ENCODE data around the gene CDK12.
"Not testable (repeated sequence)": the region's sequence is repeated elsewhere in the genome, so short reads cannot be mapped to it uniquely, and the experiment has no call there.

CDK12 gene

DNA sequence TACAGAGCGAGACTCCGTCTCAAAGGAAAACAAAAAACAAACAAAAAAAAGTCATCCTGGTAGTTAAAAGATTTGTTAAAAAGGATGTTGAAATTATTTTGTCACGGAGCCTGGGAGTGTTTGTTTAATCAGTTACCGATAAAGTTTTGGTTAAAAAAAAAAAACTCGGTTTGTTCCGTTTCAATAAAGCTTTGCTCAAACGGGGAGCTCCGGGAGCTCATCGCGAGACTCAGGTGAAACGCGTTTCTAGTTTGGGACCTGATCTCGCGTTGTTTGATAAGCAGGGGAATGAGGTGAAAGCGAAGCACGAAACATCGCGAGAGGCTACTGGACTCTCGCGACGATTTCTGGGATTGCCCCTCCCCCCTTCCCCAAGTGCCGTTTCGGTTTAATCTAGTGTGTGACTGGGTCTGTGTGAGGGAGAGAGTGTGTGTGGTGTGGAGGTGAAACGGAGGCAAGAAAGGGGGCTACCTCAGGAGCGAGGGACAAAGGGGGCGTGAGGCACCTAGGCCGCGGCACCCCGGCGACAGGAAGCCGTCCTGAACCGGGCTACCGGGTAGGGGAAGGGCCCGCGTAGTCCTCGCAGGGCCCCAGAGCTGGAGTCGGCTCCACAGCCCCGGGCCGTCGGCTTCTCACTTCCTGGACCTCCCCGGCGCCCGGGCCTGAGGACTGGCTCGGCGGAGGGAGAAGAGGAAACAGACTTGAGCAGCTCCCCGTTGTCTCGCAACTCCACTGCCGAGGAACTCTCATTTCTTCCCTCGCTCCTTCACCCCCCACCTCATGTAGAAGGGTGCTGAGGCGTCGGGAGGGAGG lies at the start of gene CDK12:
TSS of gene CDK12 (plus strand) at position 374 of the 813 bp plus-strand sequence. CDS start 586 bp downstream, outside the sequence.
- DNase-seq = peak; percentile 98

DNA sequence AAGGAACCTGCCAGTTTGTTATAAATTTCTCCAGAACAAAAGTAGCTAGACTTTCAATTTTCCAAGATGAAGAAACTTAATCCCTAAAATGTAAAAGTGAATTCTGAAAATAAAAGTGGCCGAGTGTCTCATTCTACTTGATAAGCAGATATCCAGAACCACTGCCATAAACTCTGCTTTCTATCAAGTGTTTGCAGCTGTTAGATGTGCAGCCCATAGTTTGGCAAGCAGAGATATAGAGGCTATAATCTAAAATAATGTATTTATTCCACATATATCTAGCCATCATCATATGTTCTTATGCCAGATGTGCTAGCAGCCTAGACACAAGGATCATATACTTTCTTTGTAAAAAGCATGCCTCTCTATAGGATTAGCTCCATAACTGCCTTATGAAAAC lies 45.1 kb upstream of the CDK12 start:
- no peak for DNase-seq

DNA sequence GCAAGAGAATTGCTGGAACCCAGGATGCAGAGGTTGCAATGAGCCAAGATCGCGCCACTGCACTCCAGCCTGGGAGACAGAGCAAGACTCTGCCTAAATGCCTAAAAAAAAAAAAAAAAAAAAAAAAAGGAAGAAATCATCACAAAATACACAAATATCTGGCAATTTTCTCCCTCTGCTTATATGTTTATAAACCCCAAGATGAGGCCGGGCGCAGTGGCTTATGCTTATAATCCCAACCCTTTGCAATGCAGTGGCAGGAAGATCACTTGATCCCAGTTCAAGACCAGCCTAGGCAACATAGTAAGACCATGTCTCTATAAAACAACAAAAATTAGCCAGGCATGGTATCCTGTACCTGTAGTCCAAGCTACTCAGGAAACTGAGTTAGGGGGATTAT lies 31.7 kb upstream of the CDK12 start:
- DNase-seq = no peak

DNA sequence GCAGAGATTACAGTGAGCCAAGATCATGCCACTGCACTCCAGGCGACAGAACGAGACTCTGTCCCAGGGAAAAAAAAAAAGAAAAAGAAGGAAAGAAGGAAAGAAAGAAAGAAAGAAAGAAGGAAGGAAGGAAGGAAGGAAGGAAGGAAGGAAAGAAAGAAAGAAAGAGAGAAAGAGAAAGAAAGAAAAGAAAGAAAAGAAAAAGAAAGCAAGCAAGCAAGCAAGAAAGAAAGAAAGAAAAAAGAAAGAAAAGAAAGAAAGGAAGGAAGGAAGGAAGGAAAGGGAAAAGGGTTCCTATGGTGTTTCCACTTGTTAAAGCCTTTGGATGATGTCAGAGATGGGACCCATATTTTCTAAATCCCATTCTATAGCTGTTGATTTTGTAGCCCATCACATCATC lies 21.4 kb upstream of the CDK12 start:
- not testable (repeated sequence) for DNase-seq

DNA sequence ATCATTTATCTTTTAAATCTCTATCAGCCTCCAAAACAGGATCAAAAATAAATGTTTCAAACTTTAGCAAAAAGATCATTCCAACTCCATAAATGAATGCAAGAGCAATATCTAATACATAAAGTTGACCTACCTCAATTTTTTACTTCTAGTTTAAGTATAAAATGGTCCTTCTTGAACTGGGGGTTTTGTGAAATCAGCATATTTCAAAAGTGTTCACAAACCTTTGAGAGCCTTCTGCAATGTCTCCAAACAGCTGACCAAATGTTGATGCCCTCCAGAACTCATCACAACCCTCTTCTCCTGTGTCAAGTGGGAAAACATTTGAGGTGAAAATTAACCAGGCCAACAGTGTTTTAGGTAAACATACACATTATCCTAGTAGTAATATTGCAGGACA lies 18.0 kb upstream of the CDK12 start:
- no peak for DNase-seq

DNA sequence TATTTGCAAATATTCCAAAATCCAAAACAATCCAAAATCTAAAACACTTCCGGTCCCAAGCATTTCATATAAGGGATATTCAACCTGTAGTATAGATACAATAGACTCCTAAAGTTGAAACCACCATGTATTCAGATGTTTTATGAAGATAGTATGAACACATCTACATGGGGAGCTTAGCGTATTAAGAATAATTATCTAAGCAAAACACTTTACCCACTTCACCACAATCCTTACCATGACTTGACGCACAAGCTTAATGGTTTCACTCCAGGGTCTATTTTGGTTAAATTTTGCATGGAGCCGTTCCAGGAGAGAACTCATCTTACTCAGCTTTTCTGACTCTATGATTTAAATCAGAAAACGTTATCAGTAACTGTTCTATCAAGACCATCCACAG lies 13.7 kb upstream of the CDK12 start:
- DNase-seq = no peak

DNA sequence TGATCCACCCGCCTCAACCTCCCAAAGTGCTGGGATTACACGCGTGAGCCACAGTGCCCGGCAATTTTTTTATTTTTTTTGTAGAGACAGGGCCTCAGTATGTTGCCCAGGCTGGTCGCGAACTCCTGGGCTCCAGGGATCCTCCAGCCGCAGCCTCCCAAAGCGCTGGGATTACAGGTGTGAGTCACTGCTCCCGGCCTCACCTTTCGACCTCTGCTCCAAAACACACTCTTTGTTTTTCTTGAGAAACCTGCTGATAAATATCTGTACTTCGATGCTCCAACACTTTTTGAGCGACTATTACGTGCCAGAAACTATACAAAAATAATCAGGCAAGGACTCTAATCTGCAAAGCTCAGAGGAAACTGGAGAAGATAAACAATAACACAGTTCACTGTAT lies 11.2 kb upstream of the CDK12 start:
- no peak for DNase-seq

DNA sequence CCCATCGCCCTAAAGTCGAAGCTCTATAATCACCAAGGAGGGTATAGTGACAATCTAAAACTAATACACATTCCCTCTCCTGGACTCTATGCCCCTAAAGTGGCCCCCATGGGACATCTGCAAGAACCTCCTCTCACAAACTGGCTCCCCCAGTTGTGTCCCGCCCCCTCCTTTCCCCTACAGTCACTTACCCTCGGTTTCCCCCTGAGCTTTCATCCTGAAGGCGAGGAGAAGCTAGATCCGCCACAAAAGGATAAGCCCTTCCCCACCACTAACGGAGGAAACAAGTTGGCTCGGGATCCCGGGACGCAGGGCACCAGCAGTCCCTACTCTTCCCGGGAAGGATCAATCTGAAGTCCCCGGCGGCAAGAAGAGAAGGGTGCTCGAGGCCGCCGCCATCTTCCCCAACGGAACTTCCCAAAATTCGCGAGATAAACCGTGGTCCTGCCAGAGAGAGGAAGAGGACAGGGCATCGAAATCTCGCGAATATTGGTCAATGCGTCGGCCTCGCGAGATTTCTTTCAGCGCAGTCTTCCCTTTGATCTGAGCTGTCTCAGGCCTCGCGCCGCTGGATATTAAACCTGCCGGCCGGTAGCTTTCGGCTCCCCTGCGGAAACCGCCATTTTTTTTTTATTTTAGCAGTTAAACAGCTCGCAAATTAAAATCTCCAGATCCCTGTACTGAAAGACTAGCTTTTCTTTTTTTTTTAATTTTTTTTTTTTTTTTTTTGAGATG lies 10.3 kb upstream of the CDK12 start, which contains the start of gene MED1:
TSS of gene MED1 (minus strand) at position 417 of the 735 bp plus-strand sequence. CDS start at position 216, 201 bp downstream.
- peak; percentile 96 for DNase-seq

DNA sequence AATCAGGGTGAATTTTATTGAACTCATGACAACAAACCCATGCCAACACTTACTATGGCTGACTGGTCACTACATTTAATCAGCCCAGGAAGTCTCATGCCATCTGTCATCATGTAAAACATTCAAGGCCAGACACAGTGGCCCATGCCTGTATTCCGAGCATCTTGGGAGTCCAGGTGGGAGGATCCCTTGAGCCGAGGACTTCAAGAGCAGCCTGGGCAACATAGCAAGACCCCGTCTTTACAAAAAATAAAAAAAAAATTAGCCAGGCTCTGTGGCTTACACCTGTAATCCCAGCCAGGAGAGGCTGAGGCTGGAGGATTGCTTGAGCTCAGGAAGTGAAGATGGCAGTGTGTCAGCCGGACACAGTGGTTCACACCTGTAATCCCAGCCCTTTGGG lies 5.4 kb upstream of the CDK12 start:
- no peak for DNase-seq

DNA sequence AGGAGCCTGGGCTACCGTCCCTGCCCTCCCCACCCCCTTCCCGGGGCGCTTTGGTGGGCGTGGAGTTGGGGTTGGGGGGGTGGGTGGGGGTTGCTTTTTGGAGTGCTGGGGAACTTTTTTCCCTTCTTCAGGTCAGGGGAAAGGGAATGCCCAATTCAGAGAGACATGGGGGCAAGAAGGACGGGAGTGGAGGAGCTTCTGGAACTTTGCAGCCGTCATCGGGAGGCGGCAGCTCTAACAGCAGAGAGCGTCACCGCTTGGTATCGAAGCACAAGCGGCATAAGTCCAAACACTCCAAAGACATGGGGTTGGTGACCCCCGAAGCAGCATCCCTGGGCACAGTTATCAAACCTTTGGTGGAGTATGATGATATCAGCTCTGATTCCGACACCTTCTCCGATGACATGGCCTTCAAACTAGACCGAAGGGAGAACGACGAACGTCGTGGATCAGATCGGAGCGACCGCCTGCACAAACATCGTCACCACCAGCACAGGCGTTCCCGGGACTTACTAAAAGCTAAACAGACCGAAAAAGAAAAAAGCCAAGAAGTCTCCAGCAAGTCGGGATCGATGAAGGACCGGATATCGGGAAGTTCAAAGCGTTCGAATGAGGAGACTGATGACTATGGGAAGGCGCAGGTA lies 762 bp downstream of the CDK12 start:
- DNase-seq = no peak

DNA sequence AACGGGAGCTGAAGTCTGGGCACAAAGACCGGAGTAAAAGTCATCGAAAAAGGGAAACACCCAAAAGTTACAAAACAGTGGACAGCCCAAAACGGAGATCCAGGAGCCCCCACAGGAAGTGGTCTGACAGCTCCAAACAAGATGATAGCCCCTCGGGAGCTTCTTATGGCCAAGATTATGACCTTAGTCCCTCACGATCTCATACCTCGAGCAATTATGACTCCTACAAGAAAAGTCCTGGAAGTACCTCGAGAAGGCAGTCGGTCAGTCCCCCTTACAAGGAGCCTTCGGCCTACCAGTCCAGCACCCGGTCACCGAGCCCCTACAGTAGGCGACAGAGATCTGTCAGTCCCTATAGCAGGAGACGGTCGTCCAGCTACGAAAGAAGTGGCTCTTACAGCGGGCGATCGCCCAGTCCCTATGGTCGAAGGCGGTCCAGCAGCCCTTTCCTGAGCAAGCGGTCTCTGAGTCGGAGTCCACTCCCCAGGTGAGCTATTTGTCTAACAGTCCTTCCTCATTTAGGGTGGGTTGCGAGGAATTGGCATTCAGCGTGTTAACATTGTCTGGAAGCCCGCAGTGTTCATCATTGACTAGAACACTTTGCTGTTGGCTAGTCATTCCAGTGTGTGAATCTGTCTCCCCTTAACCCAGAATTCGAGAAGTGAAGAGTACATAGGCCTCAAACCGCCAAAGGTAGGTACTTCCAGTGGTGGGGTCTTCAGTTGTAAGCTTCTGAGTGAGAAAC lies 1.5 kb downstream of the CDK12 start:
- no peak for DNase-seq

DNA sequence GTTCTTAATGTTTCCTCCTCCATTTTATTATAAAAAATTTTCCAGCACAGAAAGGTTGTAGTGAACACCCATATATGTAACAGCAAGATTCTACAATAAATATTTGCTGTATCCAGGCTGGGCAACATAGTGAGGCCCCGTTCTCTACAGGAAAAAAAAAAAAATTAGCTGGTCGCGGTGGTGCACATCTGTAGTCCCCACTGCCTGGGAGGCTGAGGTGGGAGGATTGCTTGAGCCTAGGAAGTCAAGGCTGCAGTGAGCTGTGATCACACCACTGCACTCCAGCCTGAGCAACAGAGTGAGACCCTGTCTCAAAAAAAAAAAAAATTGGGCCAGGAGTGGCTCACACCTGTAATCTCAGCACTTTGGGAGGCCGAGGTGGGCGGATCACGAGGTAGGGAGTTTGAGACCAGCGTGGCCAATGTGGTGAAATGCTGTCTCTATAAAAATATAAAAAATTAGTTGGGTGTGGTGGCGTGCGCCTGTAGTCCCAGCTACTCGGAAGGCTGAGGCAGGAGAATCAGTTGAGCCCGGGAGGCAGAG lies 3.4 kb downstream of the CDK12 start:
- not testable (repeated sequence) for DNase-seq

DNA sequence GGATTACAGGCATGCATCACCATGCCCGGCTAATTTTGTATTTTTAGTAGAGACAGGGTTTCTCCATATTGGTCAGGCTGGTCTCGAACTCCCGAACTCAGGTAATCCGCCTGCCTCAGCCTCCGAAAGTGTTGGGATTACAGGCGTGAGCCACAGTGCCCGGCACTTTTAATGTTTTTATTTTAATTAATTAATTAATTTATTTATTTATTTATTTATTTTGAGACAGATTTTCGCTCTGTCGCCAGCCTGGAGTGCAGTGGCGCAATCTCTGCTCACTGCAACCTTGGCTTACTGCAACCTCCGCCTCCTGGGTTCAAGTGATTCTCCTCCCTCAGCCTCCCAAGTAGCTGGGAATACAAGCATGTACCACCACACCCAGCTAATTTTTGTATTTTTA lies 7.3 kb downstream of the CDK12 start:
- not testable (repeated sequence) for DNase-seq

DNA sequence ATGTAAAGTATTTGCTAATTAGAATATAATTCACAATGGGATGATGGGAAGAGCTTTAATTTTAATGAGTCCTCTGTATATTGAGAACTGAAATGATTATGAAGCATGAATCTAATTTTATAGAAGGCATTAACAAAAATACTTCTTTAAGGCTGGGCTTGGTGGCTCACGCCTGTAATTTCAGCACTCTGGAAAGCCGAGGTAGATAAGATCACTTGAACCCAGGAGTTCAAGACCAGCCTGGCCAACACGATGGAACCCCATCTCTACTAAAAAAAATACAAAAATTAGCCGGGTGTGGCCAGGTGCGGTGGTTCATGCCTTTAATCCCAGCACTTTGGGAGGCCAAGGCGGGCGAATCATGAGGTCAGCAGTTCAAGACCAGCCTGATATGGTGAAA lies 12.0 kb downstream of the CDK12 start:
- no peak for DNase-seq

DNA sequence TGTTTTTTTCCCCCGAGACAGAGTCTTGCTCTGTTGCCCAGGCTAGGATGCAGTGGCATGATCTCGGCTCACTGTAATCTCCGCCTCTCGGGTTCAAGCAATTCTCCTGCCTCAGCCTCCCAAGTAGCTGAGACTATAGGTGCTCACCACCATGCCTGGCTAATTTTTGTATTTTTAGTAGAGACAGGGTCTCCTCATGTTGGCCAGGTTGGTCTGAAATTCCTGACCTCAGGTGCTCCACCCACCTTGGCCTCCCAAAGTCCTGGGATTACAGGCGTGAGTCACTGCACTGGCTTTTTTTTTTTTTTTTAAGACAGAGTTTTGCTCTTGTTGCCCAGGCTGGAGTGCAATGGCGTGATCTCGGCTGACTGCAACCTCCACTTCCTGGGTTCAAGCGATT lies 18.3 kb downstream of the CDK12 start:
- DNase-seq = not testable (repeated sequence)

DNA sequence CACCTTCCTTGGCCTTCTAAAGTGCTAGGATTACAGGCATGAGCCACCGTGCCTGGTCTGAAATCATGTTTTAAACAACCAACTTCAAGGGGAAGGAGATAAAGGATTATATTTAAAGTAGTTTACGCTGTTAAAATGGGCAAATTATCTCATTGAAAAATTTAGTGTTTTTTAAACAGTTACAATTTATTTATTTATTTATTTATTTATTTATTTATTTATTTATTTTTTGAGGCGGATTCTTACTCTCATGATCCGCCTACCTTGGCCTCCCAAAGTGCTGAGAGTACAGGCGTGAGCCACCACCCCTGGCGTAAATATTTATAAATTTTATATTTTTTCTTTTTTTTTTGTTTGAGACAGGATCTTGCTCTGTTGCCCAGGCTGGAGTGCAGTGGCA lies 22.2 kb downstream of the CDK12 start:
- DNase-seq = no peak

DNA sequence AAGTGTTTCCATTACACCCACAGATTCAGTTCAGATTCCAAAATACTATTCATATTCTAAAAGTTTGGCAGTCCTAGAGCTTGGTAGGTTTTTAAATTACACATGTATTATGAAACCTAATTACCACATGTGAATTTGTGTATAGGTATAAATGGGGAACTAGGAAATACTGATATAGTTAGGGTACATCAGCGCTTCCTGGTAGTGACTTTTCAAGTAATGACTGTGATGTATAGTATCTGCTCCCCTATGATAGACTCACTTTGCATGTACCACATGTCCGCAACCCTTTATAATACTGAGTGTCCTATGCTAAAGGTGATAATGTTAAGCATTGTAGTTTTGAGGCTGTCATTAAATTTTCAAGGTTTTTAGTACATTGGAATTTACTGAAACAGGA lies 22.9 kb downstream of the CDK12 start:
- no peak for DNase-seq

DNA sequence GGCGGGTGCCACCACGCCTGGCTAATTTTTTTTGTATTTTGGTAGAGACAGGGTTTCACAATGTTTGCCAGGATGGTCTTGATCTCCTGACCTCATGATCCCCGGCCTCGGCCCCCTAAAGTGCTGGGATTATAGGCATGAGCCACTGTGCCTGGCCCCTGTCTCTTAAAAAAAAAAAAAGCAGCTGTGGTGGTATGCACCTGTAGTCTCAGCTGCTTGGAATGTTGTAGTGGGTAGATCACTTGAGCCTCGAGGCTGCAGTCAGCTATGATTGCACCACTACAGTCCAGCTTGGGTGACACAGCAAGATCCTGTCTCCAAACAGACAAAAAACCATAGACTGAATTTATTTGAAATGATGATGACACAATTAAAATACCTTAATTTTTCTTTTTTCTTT lies 24.3 kb downstream of the CDK12 start:
- peak; percentile 93 for DNase-seq

DNA sequence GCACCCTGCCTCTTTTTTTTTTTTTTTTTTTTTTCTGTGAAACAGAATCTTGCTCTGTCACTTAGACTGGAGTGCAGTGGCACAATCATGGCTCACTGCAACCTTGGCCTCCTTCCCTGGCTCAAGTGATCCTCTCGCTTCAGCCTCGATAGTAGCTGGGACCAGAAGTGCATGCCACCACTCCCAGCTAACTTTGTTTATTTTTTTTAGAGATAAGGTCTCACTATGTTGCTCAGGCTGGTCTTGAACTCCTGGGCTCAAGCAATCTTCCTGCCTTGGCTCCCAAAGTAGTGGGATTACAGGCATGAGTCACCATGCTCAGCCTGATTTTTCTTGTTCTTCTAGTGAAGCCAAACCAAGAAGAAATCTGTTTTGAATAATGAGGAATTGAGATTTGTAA lies 25.0 kb downstream of the CDK12 start:
- peak; percentile 81 for DNase-seq

DNA sequence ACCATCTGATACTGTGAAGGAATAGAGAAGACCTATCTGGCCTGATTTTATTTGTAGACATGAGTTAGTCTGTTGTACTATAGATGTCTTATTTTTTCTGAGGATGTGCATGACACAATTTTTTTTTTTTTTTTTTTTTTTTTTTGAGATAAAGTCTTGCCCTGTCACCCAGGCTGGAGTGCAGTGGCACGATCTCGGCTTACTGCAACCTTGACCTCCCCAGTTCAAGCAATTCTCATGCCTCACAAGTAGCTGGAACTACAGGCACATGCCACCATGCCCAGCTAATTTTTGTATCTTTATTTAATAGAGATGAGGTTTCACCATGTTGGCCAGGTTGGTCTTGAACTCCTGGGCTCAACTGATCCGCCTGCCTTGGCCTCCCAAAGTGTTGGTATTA lies 26.2 kb downstream of the CDK12 start:
- DNase-seq = not testable (repeated sequence)

DNA sequence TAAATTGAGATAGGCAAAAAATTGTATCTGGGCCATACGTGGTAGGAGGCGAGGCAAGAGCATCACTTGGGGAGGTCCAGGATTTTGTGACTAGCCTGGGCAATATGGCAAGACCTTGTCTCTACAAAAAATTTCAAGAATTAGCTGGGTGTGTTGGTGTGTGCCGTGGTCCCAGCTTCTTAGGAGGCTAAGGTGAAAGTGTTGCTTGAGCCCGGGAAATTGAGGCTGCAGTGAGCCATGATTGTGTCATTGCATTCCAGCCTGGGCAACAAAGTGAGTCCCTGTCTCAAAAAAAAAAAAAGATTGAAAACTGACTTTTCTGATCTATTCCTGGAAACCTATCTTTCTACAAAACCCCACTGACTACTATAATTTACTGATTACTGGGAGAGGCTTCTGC lies 26.7 kb downstream of the CDK12 start:
- no peak for DNase-seq

DNA sequence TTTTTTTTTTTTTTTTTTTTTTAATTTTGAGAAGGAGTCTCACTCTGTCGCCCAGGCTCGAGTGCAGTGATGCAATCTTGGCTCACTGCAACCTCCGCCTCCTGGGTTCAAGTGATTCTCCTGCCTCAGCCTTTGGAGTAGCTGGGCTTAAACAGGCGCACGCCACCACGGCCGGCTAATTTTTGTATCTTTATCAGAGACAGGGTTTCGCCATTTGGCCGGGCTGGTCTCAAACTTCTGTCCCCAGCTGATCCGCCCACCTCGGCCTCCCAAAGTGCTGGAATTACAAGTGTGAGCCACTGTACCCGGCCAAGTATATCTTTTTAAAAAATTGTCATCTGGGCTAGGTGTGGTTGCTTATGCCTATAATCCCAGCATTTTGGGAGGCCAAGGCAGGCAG lies 35.6 kb downstream of the CDK12 start:
- not testable (repeated sequence) for DNase-seq

DNA sequence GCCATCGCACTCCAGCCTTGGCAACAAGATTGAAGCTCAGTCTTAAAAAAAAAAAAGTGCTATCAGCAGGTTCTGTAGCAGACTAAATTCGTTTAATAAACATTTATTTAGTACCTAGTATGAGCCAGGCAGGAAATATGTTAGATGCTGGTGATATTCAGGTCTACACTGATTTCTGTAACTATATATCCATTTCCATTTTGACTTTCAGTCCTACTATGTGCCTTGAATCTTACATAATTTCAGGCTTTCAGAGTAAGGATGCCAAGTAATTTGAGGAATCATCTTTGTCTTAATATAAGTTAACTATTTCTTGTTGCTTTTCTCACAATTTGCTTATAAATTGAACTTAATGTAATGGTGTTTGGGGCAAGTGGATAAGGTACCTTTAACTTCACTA lies 46.2 kb downstream of the CDK12 start:
- no peak for DNase-seq
